GM10847 (cell line): ENCODE results near the gene MYO18B.

Source experiments
- POLR2A ChIP-seq: IDR thresholded peaks from 2 replicates; pipeline ENCODE4 v1.6.1; 2011; ENCODE audit not compliant: insufficient read length; ENCODE audit errors: extremely low read depth

The MYO18B gene

GRCh38 chr22:26019596-26019995 lies 277.6 kb downstream of the MYO18B start:
- TF ChIP-seq POLR2A, result no peak

DNA sequence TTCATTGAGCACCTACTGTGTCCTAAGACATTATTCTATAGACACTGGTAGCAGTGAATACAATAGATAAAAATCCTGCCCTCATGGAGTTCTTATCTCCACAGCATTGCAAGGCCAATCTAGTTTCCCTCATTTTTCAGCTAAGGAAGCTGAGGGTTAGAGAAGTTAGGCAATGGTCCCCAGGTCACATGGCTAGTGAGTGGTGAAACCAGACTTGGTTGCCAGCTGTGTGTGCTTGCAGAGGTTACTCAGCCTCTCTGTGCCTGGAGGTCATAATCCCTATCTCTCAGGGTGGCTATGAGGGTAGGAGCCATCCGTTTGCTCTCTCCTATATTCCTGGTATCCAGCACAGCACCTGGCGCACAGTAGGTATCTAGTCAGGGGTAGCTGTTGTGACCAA lies 279.5 kb downstream of the MYO18B start:
- TF ChIP-seq POLR2A, result no peak

- TF ChIP-seq POLR2A, result no peak
Observed at GRCh38 chr22:26023104-26023775, 281.3 kb downstream of the MYO18B start.

GRCh38 chr22:26025626-26026025 lies 283.6 kb downstream of the MYO18B start:
- no peak for TF ChIP-seq POLR2A

- TF ChIP-seq POLR2A, result no peak
Observed at GRCh38 chr22:26027341-26027740, 285.4 kb downstream of the MYO18B start.

DNA sequence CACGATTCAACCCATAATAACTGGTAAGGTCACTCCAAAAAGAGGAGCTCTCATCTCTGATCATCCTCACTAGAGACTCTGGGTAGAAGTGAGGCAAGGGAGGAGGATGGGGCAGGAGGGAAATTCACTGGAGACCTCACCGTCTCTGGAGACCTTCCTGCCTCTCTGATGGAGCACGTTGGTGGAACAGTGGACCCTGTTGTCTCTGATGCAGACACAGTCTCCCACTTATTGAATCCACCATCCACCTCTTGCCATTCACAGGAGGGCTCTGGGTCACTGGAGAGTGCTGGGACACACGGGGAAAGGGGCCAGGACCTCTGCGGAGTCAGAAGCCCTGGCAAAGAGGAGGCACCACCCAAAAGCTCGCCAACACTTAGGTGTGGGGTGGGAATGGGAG lies 289.7 kb downstream of the MYO18B start:
- no peak for TF ChIP-seq POLR2A

GRCh38 chr22:26033071-26033470 lies 291.1 kb downstream of the MYO18B start:
- no peak for TF ChIP-seq POLR2A

GRCh38 chr22:26033586-26033985 lies 291.6 kb downstream of the MYO18B start:
- no peak for TF ChIP-seq POLR2A

DNA sequence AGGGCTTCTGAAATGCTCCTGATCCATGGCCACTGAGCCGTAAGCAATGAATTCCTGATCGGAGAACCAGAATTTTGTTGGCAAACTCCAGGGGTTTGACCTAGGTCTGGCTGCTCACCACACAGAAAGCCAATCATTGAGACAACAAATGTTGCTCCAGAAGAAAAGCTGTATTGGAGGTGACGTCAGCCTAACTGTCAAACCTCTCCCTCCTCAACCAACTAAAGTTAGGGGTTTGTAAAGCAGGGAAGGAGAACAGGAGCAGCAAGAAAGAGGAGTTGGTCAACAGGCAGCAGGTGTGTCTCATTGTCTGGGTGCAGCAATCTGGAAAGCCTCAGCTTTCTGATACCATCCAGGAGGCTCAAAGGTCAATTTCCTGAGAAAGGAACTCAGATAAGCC lies 293.5 kb downstream of the MYO18B start:
- TF ChIP-seq POLR2A, result no peak

GRCh38 chr22:26038365-26038764 lies 296.4 kb downstream of the MYO18B start:
- TF ChIP-seq POLR2A, result no peak

GRCh38 chr22:26041931-26042330 lies 299.9 kb downstream of the MYO18B start:
- TF ChIP-seq POLR2A, result no peak

DNA sequence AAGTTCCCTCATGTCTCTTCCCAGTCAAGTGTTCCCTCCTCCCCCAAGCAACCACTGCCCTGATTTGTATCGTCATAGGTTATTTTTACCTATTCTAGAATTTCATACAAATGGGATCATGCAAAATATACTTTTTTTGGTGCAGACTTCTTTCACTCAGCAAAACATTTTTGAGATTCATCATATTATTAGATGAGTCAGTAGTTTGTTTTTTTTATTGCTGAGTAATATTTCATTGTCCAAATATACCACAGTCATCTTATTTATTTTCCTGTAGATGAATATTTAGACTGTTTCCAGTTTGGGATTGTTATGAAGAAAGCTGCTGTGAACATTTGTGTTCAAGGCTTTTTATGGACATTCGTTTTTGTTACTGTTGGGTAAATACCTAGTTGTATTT lies 301.0 kb downstream of the MYO18B start:
- TF ChIP-seq POLR2A, result no peak

GRCh38 chr22:26045051-26045450 lies 303.1 kb downstream of the MYO18B start:
- TF ChIP-seq POLR2A, result no peak

- no peak for TF ChIP-seq POLR2A
Observed at GRCh38 chr22:26045860-26046259, 303.9 kb downstream of the MYO18B start.

- no peak for TF ChIP-seq POLR2A
Observed at GRCh38 chr22:26047516-26047915, 305.5 kb downstream of the MYO18B start.

DNA sequence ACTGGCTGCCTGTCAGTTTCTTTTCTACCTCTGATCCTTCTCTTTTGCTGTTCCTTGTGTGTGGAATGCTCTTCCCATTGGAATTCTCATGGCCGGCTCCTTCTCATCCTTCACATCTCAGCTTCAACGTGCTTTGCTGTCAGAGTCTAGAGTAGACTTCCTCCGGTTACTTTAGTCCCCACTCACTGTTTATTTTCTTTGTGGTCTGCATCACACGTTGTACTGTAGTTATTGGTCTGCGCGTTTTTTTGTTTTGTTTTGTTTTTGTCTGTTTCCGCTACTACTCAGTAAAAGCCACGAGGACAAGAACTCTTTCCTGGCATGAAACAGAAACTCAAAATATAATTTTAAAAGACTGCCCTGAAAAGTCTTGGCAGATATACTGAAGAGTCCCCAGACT lies 305.9 kb downstream of the MYO18B start:
- TF ChIP-seq POLR2A, result no peak

DNA sequence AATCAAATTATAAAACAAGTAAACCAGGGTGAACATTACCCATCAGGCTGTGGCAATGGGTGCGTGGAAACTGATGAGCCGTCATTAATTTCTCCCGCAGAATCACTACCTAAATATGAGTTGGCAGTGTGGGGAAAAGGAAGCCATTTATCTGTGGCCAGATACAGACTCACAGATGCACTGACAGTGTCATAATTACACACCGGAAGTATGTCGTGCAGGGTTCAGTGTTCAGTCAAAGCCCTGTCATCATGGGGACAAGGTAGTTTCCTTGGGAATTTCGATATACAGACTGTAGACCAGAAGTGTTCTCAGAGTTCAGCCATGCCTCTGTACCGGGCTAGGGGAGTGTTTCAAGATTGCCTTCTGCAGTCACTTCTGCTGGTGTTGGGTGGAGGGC lies 308.1 kb downstream of the MYO18B start:
- no peak for TF ChIP-seq POLR2A
